ENCODE data around the gene PUSL1.

DNA sequence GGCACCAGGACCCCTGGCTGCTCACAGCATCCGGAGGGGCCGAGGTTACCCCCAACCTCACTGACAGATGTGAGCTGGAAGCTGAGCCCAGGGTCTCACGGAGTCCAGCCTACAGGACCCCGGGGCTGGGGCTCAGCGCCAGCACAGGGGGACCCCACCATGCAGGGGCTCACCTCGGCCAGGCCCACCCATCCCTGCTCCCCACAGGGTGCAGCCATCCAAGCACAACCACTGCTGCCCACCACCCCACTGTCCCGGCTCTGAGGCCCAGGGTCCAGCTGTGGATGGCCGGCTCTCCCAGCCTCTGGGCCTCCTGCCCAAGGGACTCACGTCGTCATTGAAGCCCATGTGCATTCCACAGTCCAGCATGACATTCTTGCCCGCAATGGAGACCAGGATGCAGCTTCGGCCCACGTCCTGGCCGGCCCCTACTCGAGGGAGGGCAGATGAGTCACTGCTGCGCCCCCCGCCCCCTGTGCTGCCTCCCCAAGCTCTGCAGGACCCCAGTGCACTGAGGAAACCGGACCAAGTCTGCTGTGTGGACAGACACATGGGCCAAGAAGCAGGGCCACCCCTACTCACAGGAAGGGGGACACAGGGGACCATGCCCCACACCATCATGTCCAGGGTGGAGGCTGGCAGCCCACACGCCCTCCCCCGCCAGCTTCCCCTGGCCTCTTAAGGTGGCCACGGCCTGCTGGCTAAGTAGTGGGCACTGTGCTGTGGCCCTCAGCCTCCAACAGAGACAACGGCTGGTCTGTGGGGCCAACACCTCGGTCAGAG, 12.5 kb downstream of the PUSL1 start:
- no peak for TF ChIP-seq POLR2A (IDR thresholded peaks at IDR 0.05)
- TF ChIP-seq, protein P1, sequence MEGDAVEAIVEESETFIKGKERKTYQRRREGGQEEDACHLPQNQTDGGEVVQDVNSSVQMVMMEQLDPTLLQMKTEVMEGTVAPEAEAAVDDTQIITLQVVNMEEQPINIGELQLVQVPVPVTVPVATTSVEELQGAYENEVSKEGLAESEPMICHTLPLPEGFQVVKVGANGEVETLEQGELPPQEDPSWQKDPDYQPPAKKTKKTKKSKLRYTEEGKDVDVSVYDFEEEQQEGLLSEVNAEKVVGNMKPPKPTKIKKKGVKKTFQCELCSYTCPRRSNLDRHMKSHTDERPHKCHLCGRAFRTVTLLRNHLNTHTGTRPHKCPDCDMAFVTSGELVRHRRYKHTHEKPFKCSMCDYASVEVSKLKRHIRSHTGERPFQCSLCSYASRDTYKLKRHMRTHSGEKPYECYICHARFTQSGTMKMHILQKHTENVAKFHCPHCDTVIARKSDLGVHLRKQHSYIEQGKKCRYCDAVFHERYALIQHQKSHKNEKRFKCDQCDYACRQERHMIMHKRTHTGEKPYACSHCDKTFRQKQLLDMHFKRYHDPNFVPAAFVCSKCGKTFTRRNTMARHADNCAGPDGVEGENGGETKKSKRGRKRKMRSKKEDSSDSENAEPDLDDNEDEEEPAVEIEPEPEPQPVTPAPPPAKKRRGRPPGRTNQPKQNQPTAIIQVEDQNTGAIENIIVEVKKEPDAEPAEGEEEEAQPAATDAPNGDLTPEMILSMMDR (IDR thresholded peaks at IDR 0.05): no peak
